ENCODE results near the gene FOXC2.
"Not testable (repeated sequence)": the region's sequence is repeated elsewhere in the genome, so short reads cannot be mapped to it uniquely, and the experiment has no call there.

The FOXC2 gene

GRCh38 chr16:86585821-86586611 lies 19.4 kb downstream of the FOXC2 start:
- no peak overlapping the region for H3K4me3 ChIP-seq (ENCODE audit: low read depth, low read length)

- no peak overlapping the region for H3K4me3 ChIP-seq (ENCODE audit: low read depth, low read length)
These were observed 20.9 kb downstream of the FOXC2 start for GRCh38 chr16:86587487-86587886.

- H3K4me3 ChIP-seq (ENCODE audit: low read depth, low read length): not testable (repeated sequence)
These were observed 21.3 kb downstream of the FOXC2 start for GRCh38 chr16:86587955-86588354.

GRCh38 chr16:86590501-86591144 lies 24.0 kb downstream of the FOXC2 start:
- H3K4me3 ChIP-seq (ENCODE audit: low read depth, low read length): no peak overlapping the region

GRCh38 chr16:86591270-86591669 lies 24.6 kb downstream of the FOXC2 start:
- no peak overlapping the region for H3K4me3 ChIP-seq (ENCODE audit: low read depth, low read length)

GRCh38 chr16:86593913-86594620 lies 27.4 kb downstream of the FOXC2 start:
- H3K4me3 ChIP-seq (ENCODE audit: low read depth, low read length): no peak overlapping the region

- H3K4me3 ChIP-seq (ENCODE audit: low read depth, low read length): no peak overlapping the region
These were observed 28.1 kb downstream of the FOXC2 start for GRCh38 chr16:86594721-86595120.

GRCh38 chr16:86595983-86596605 lies 29.5 kb downstream of the FOXC2 start:
- no peak overlapping the region for H3K4me3 ChIP-seq (ENCODE audit: low read depth, low read length)

- no peak overlapping the region for H3K4me3 ChIP-seq (ENCODE audit: low read depth, low read length)
These were observed 30.7 kb downstream of the FOXC2 start for GRCh38 chr16:86597126-86597879.

- H3K4me3 ChIP-seq (ENCODE audit: low read depth, low read length): no peak overlapping the region
These were observed 31.4 kb downstream of the FOXC2 start for GRCh38 chr16:86597880-86598606.

GRCh38 chr16:86598607-86599565 lies 32.3 kb downstream of the FOXC2 start:
- no peak overlapping the region for H3K4me3 ChIP-seq (ENCODE audit: low read depth, low read length)

- H3K4me3 ChIP-seq (ENCODE audit: low read depth, low read length): no peak overlapping the region
These were observed 34.7 kb downstream of the FOXC2 start for GRCh38 chr16:86601356-86601755.

GRCh38 chr16:86602521-86602920 lies 35.9 kb downstream of the FOXC2 start:
- no peak overlapping the region for H3K4me3 ChIP-seq (ENCODE audit: low read depth, low read length)

- no peak overlapping the region for H3K4me3 ChIP-seq (ENCODE audit: low read depth, low read length)
These were observed 38.0 kb downstream of the FOXC2 start for GRCh38 chr16:86604436-86605193.

GRCh38 chr16:86605950-86606349 lies 39.3 kb downstream of the FOXC2 start:
- H3K4me3 ChIP-seq (ENCODE audit: low read depth, low read length): no peak overlapping the region

GRCh38 chr16:86608301-86608747 lies 41.7 kb downstream of the FOXC2 start:
- no peak overlapping the region for H3K4me3 ChIP-seq (ENCODE audit: low read depth, low read length)

GRCh38 chr16:86609115-86609514 lies 42.5 kb downstream of the FOXC2 start:
- H3K4me3 ChIP-seq (ENCODE audit: low read depth, low read length): no peak overlapping the region

- H3K4me3 ChIP-seq (ENCODE audit: low read depth, low read length): no peak overlapping the region
These were observed 43.0 kb downstream of the FOXC2 start for GRCh38 chr16:86609661-86610060.

Measured in iPS-11a (cell line).